ENCODE measurements around the gene CEP97. TPM values are rescaled to one million over a fixed set of nuclear protein-coding genes. Genes with fewer than 3 reads are reported as not detected.
"Not testable (repeated sequence)": the region's sequence is repeated elsewhere in the genome, so short reads cannot be mapped to it uniquely, and the experiment has no call there.

The CEP97 gene
- total RNA-seq, 5 donors from 2014 or later (not counting 1 experiment from before 2014, with no cell fraction given), result 9.9 to 13.9 (median 12.7) TPM

DNA sequence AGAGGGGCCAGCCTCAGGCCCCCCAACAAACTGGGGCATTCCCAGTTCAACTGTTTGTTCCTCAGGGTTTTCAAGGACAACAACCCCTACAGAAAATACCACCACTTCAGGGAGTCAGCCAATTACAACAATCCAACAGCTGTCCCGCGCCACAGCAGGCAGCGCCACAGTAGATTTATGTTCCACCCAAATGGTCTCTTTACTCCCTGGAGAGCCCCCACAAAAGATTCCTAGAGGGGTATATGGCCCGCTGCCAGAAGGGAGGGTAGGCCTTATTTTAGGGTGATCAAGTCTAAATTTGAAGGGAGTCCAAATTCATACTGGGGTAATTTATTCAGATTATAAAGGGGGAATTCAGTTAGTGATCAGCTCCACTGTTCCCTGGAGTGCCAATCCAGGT is 29.6 kb upstream of the CEP97 start:
- H3K4me3 ChIP-seq (ENCODE audit: control insufficient read depth in 1 of 2, extremely low read depth in 1 of 2, low read length in 1 of 2); H3K36me3 ChIP-seq (ENCODE audit: control insufficient read depth in 2 of 2, extremely low read depth in 1 of 2, insufficient read depth in 1 of 2, low read length in 1 of 2); H3K9me3 ChIP-seq; H3K4me3 Mint-ChIP-seq; POLR2A ChIA-PET; H3K4me1 ChIP-seq (ENCODE audit: control insufficient read depth in 1 of 2, extremely low read depth in 1 of 2, insufficient read depth in 2 of 2, low read length in 2 of 2); H3K9me3 Mint-ChIP-seq; H3K27ac Mint-ChIP-seq; H3K36me3 Mint-ChIP-seq; H3K27ac ChIP-seq (ENCODE audit: low read length); DNase-seq; H3K4me1 Mint-ChIP-seq; H3K27me3 Mint-ChIP-seq; ATAC-seq (replicated peaks in 1 of 4); H3K27me3 ChIP-seq (replicated peaks in 1 of 2; ENCODE audit: control insufficient read depth in 2 of 2, extremely low read depth in 1 of 2, insufficient read depth in 2 of 2, low read length in 1 of 2): not testable (repeated sequence)
- CTCF ChIA-PET, result interaction anchor here (0.6 to 1.2 kb wide), 3 partner anchors 29 to 109 kb away, joined by 3 to 4 read pairs (median 3); partner anchors contain the start of gene CEP97 (in 1 of the 2)
- no CpG with 5 or more reads among the region's 4 CpGs for WGBS (ENCODE audit: insufficient coverage)

DNA sequence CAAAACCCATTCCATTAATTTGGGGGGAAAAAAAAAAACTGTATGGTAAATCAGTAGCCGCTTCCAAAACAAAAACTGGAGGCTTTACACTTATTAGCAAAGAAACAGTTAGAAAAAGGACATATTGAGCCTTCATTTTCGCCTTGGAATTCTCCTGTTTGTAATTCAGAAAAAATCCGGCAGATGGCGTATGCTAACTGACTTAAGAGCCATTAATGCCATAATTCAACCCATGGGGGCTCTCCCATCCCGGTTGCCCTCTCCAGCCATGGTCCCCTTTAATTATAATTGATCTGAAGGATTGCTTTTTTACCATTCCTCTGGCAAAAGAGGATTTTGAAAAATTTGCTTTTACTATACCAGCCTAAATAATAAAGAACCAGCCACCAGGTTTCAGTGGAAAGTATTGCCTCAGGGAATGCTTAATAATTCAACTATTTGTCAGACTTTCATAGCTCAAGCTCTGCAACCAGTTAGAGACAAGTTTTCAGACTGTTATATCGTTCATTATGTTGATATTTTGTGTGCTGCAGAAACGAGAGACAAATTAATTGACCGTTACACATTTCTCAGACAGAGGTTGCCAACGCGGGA is 28.5 kb upstream of the CEP97 start:
- H3K36me3 ChIP-seq (ENCODE audit: control insufficient read depth in 2 of 2, extremely low read depth in 1 of 2, insufficient read depth in 1 of 2, low read length in 1 of 2), result no peaks in the 10 kb centered on the region
- no peaks in the 10 kb centered on the region for H3K27me3 Mint-ChIP-seq
- ChIA-PET POLR2A (no interaction called here), CTCF (interaction anchor here in 1 of 2 donors (0.7 kb wide), 1 partner anchor 79 kb away, joined by 4 read pairs; no protein-coding TSS in a partner anchor)
- no peak overlapping the region for H3K4me3 Mint-ChIP-seq
- H3K27me3 ChIP-seq (replicated peaks in 1 of 2; ENCODE audit: control insufficient read depth in 2 of 2, extremely low read depth in 1 of 2, insufficient read depth in 2 of 2, low read length in 1 of 2), result no peaks in the 10 kb centered on the region
- H3K27ac ChIP-seq (ENCODE audit: low read length), result no peak overlapping the region
- 0% methylated on average over 1 of the region's 10 CpGs for WGBS (ENCODE audit: insufficient coverage)
- ATAC-seq (replicated peaks in 1 of 4) (peak in 1 of 4 experiments; percentile 38), DNase-seq (peak in 9 of 35 experiments; percentile 15 to 77 (median 25))
- H3K9me3 ChIP-seq, result no peaks in the 10 kb centered on the region
- no peak overlapping the region for H3K27ac Mint-ChIP-seq
- H3K36me3 Mint-ChIP-seq, result no peaks in the 10 kb centered on the region
- peaks cover 2 to 4% (median 3%) of the 10 kb centered on the region in 3 donors for H3K4me1 Mint-ChIP-seq
- no peaks in the 10 kb centered on the region for H3K4me1 ChIP-seq (ENCODE audit: control insufficient read depth in 1 of 2, extremely low read depth in 1 of 2, insufficient read depth in 2 of 2, low read length in 2 of 2)
- no peaks in the 10 kb centered on the region for H3K9me3 Mint-ChIP-seq
- no peak overlapping the region for H3K4me3 ChIP-seq (ENCODE audit: control insufficient read depth in 1 of 2, extremely low read depth in 1 of 2, low read length in 1 of 2)

DNA sequence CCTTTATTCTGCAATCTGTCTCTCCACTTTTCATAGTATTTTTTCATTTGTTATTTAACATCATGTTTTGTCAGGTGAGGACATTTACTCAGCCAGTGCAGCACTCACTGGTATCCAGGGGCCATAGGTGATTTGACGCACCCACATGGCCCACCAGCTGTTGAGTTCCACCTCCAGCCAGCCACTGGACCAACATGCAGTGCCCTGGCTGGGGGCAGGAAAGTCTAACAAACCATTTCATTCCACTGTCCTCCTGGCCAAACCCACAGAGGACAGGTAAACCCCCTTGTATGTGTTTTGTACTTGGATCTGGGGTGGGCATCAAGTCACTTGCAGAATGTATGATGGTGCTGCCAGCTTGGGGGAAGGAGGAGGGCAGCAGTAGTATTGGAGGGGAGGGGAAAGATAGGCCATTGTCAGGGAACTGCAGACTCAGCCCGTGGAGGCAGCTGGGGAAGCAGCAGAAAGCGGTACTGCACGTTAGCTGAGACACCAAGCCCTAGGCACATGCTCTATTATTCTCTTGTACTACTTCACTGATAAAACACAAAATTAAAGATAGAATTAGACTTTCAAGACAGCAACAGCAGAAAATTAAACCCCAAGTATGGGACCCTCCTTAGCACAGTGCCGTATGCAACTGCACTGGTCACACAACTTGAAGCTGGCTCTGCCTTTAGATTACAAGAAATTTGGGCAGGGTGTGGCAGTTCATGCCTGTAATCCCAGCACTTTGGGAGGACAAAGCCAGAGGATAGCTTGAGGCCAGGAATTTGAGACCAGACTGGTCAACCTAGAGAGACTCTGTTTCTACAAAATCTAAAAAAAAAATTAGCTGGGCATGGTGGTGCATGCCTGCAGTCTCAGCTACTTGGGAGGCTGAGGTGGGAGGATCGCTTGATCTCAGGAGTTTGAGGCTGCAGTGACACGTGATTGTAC is 22.4 kb upstream of the CEP97 start:
- Histone ChIP-seq H3K9me3 (no peaks in the 10 kb centered on the region), H3K4me1 (ENCODE audit: control insufficient read depth in 1 of 2, extremely low read depth in 1 of 2, insufficient read depth in 2 of 2, low read length in 2 of 2) (no peaks in the 10 kb centered on the region), H3K27me3 (replicated peaks in 1 of 2; ENCODE audit: control insufficient read depth in 2 of 2, extremely low read depth in 1 of 2, insufficient read depth in 2 of 2, low read length in 1 of 2) (no peaks in the 10 kb centered on the region), H3K36me3 (ENCODE audit: control insufficient read depth in 2 of 2, extremely low read depth in 1 of 2, insufficient read depth in 1 of 2, low read length in 1 of 2) (no peaks in the 10 kb centered on the region), H3K4me3 (ENCODE audit: control insufficient read depth in 1 of 2, extremely low read depth in 1 of 2, low read length in 1 of 2) (no peak overlapping the region), H3K27ac (ENCODE audit: low read length) (no peak overlapping the region)
- DNase-seq (no peak), ATAC-seq (replicated peaks in 1 of 4) (no peak)
- Mint-ChIP-seq H3K36me3 (no peaks in the 10 kb centered on the region), H3K4me3 (no peak overlapping the region), H3K27me3 (no peaks in the 10 kb centered on the region), H3K27ac (no peak overlapping the region), H3K4me1 (no peaks in the 10 kb centered on the region), H3K9me3 (no peaks in the 10 kb centered on the region)
- 91% methylated on average over 3 of the region's 7 CpGs for WGBS (ENCODE audit: insufficient coverage)
- POLR2A ChIA-PET, result interaction anchor here in 1 of 2 donors (0.5 kb wide), 1 partner anchor 57 kb away, joined by 3 read pairs; no protein-coding TSS in a partner anchor
- CTCF ChIA-PET, result no interaction called here

DNA sequence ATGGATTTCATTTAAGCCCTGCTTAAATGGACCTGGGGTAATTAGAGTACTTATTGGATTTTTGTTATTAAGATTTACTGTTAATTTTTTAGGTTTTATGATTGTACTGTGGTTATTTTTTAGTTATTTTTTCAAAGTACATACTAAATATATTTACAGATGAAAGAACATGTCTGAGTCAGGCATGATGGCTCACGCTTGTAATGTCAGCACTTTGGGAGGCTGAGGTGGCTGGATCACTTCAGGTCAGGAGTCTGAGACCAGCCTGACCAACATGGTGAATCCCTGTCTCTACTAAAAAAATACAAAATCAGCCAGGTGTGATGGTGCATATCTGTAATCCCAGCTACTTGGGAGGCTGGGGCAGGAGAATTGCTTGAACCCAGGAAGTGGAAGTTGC is 21.7 kb upstream of the CEP97 start:
- H3K9me3 Mint-ChIP-seq, result no peaks in the 10 kb centered on the region
- DNase-seq (no peak), ATAC-seq (replicated peaks in 1 of 4) (no peak)
- H3K4me1 ChIP-seq (ENCODE audit: control insufficient read depth in 1 of 2, extremely low read depth in 1 of 2, insufficient read depth in 2 of 2, low read length in 2 of 2), result peaks cover 0 to 3% of the 10 kb centered on the region in 2 experiments
- no peaks in the 10 kb centered on the region for H3K27me3 ChIP-seq (replicated peaks in 1 of 2; ENCODE audit: control insufficient read depth in 2 of 2, extremely low read depth in 1 of 2, insufficient read depth in 2 of 2, low read length in 1 of 2)
- H3K27ac ChIP-seq (ENCODE audit: low read length), result no peak overlapping the region
- no peak overlapping the region for H3K4me3 Mint-ChIP-seq
- H3K9me3 ChIP-seq, result no peaks in the 10 kb centered on the region
- H3K36me3 ChIP-seq (ENCODE audit: control insufficient read depth in 2 of 2, extremely low read depth in 1 of 2, insufficient read depth in 1 of 2, low read length in 1 of 2), result no peaks in the 10 kb centered on the region
- no peaks in the 10 kb centered on the region for H3K4me1 Mint-ChIP-seq
- H3K27ac Mint-ChIP-seq, result no peak overlapping the region
- no peak overlapping the region for H3K4me3 ChIP-seq (ENCODE audit: control insufficient read depth in 1 of 2, extremely low read depth in 1 of 2, low read length in 1 of 2)
- POLR2A ChIA-PET, result interaction anchor here in 1 of 2 donors (0.5 kb wide), 1 partner anchor 58 kb away, joined by 3 read pairs; no protein-coding TSS in a partner anchor
- WGBS (ENCODE audit: insufficient coverage), result no CpG with 5 or more reads among the region's 1 CpG
- H3K36me3 Mint-ChIP-seq, result no peaks in the 10 kb centered on the region
- CTCF ChIA-PET, result no interaction called here
- no peaks in the 10 kb centered on the region for H3K27me3 Mint-ChIP-seq

DNA sequence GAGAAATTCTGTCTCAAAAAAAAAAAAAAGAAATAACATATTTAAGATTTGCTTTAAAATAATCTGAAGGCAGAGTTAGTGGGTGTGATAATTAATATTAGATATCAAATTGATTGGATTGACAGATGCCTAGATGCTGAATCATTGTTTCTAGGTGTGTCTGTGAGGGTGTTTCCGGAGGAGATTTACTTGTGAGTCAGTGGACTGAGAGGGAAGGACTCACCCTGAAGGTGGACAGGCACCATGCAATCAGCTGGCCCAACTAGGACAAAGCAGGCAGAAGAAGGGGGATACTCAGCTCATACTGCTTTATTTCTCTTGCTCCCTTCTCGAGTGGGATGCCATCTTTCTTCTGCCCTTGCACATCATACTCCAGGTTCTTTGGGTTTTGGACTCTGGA is 21.2 kb upstream of the CEP97 start:
- H3K4me3 Mint-ChIP-seq, result no peak overlapping the region
- peaks cover 0 to 3% of the 10 kb centered on the region in 2 experiments for H3K4me1 ChIP-seq (ENCODE audit: control insufficient read depth in 1 of 2, extremely low read depth in 1 of 2, insufficient read depth in 2 of 2, low read length in 2 of 2)
- no peak for ATAC-seq (replicated peaks in 1 of 4)
- POLR2A ChIA-PET, result no interaction called here
- no peaks in the 10 kb centered on the region for H3K36me3 Mint-ChIP-seq
- no peaks in the 10 kb centered on the region for H3K27me3 Mint-ChIP-seq
- no peak for DNase-seq
- H3K27ac Mint-ChIP-seq, result no peak overlapping the region
- H3K27me3 ChIP-seq (replicated peaks in 1 of 2; ENCODE audit: control insufficient read depth in 2 of 2, extremely low read depth in 1 of 2, insufficient read depth in 2 of 2, low read length in 1 of 2), result no peaks in the 10 kb centered on the region
- CTCF ChIA-PET, result no interaction called here
- no peak overlapping the region for H3K4me3 ChIP-seq (ENCODE audit: control insufficient read depth in 1 of 2, extremely low read depth in 1 of 2, low read length in 1 of 2)
- no peak overlapping the region for H3K27ac ChIP-seq (ENCODE audit: low read length)
- H3K9me3 ChIP-seq, result no peaks in the 10 kb centered on the region
- H3K36me3 ChIP-seq (ENCODE audit: control insufficient read depth in 2 of 2, extremely low read depth in 1 of 2, insufficient read depth in 1 of 2, low read length in 1 of 2), result no peaks in the 10 kb centered on the region
- H3K9me3 Mint-ChIP-seq, result no peaks in the 10 kb centered on the region
- H3K4me1 Mint-ChIP-seq, result no peaks in the 10 kb centered on the region
- WGBS (ENCODE audit: insufficient coverage), result 100% methylated on average over 1 of the region's 2 CpGs

DNA sequence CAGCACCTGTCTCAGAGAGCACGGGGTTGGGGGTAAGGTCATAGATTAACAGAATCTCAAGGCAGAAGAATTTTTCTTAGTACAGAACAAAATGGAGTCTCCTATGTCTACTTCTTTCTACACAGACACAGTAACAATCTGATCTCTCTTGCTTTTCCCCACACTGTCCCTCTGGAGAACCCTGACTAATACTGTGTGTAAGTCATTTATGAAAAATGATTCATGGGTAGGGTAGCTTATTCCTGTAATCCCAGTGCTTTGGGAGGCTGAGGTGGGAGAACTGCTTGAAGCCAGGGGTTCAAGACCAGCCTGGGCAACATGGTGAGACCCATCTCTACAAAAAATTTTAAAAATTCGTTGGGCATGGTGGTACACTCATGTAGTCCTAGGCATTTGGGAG is 19.8 kb upstream of the CEP97 start:
- H3K27me3 ChIP-seq (replicated peaks in 1 of 2; ENCODE audit: control insufficient read depth in 2 of 2, extremely low read depth in 1 of 2, insufficient read depth in 2 of 2, low read length in 1 of 2); H3K4me3 ChIP-seq (ENCODE audit: control insufficient read depth in 1 of 2, extremely low read depth in 1 of 2, low read length in 1 of 2); H3K4me1 Mint-ChIP-seq; H3K36me3 Mint-ChIP-seq; CTCF ChIA-PET; H3K4me3 Mint-ChIP-seq; H3K9me3 ChIP-seq; H3K27me3 Mint-ChIP-seq; H3K27ac Mint-ChIP-seq; ATAC-seq (replicated peaks in 1 of 4); H3K4me1 ChIP-seq (ENCODE audit: control insufficient read depth in 1 of 2, extremely low read depth in 1 of 2, insufficient read depth in 2 of 2, low read length in 2 of 2); H3K36me3 ChIP-seq (ENCODE audit: control insufficient read depth in 2 of 2, extremely low read depth in 1 of 2, insufficient read depth in 1 of 2, low read length in 1 of 2); POLR2A ChIA-PET; H3K27ac ChIP-seq (ENCODE audit: low read length); DNase-seq; H3K9me3 Mint-ChIP-seq: not testable (repeated sequence)
- no CpG with 5 or more reads among the region's 2 CpGs for WGBS (ENCODE audit: insufficient coverage)

All from T-cell (primary cell).